ENCODE measurements around the gene HYAL1.

DNA sequence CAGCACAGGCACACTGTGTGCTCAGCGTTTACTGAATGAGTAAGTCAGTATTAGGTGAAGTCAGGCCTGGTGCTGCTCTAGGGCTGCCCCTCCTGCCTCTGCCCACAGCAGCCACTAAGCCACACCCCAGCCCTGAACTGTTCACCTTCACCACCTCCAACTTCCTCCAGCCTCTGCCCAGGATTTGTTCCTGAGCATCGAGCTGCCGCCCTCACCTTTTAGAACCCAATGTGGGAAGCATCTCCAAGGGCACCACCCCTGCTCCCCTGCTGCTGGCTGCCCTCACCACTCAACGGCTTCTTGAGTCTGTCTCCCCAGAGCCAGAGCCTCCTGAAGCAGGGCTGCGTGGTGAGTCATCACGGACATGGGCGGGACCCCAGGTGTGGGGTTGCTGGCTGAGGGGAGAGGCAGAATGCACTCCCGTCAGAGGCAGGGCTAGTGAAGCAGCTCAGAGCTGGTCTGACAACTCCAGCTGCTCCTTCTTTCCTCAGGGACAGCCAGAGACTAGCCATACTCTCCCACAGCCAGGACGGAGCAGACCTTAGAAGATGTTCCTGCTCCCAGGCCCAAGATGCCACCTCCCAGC is 13.4 kb upstream of the HYAL1 start:
- no peak for TF ChIP-seq ZNF274 (IDR thresholded peaks at IDR 0.05; ENCODE audit: low read depth, low read length)
- TF ChIP-seq YY1 (IDR thresholded peaks at IDR 0.05; ENCODE audit: insufficient read depth, insufficient read length): no peak

Measured in NT2/D1 (cell line).